CD1c-positive myeloid dendritic cell (primary cell): ENCODE data around the gene C1orf35.
A peak's percentile ranks its signal among the peaks of the same experiment; 100 is the strongest.
"Not testable (repeated sequence)": the region's sequence is repeated elsewhere in the genome, so short reads cannot be mapped to it uniquely, and the experiment has no call there.

Experiments
- DNase-seq: peaks from one replicate; pipeline ENCODE4 v3.0.0-alpha.2; 2016; ENCODE audit errors: extremely low spot score

The C1orf35 gene

GRCh38 chr1:228142155-228142691 lies 39.1 kb upstream of the C1orf35 start:
- DNase-seq: no peak

GRCh38 chr1:228141226-228142044 lies 38.3 kb upstream of the C1orf35 start:
- DNase-seq: no peak

- peak; percentile 9 for DNase-seq
These were observed 37.6 kb upstream of the C1orf35 start for GRCh38 chr1:228140724-228141225.

GRCh38 chr1:228139931-228140723 lies 37.0 kb upstream of the C1orf35 start, which contains the start of gene GUK1:
Gene GUK1, plus strand, starts transcription at chr1:228140279. Its CDS starts 24 bp downstream, at chr1:228140303.
- peak; percentile 100 for DNase-seq

- no peak for DNase-seq
These were observed 36.3 kb upstream of the C1orf35 start for GRCh38 chr1:228139406-228139930.

- no peak for DNase-seq
These were observed 33.8 kb upstream of the C1orf35 start for GRCh38 chr1:228136901-228137300.

- DNase-seq: no peak
These were observed 31.5 kb upstream of the C1orf35 start for GRCh38 chr1:228134591-228134990.

GRCh38 chr1:228131766-228132165 lies 28.6 kb upstream of the C1orf35 start:
- no peak for DNase-seq

- DNase-seq: no peak
These were observed 22.1 kb upstream of the C1orf35 start for GRCh38 chr1:228125185-228125584.

- DNase-seq: no peak
These were observed 20.4 kb upstream of the C1orf35 start for GRCh38 chr1:228123505-228123904.

- DNase-seq: no peak
These were observed 19.9 kb upstream of the C1orf35 start for GRCh38 chr1:228122921-228123441.

GRCh38 chr1:228120857-228121489 lies 17.8 kb upstream of the C1orf35 start:
- peak; percentile 32 for DNase-seq

- no peak for DNase-seq
These were observed 17.2 kb upstream of the C1orf35 start for GRCh38 chr1:228120351-228120750.

- DNase-seq: no peak
These were observed 14.9 kb upstream of the C1orf35 start for GRCh38 chr1:228118040-228118439.

- no peak for DNase-seq
These were observed 14.2 kb upstream of the C1orf35 start for GRCh38 chr1:228117335-228117734.

GRCh38 chr1:228114827-228115226 lies 11.7 kb upstream of the C1orf35 start:
- no peak for DNase-seq

- no peak for DNase-seq
These were observed 9.5 kb upstream of the C1orf35 start for GRCh38 chr1:228112617-228113016.

- no peak for DNase-seq
These were observed 9.0 kb upstream of the C1orf35 start for GRCh38 chr1:228112167-228112566.

GRCh38 chr1:228111315-228111714 lies 8.2 kb upstream of the C1orf35 start:
- DNase-seq: not testable (repeated sequence)

GRCh38 chr1:228110556-228110955 lies 7.4 kb upstream of the C1orf35 start:
- DNase-seq: no peak

GRCh38 chr1:228109962-228110488 lies 6.9 kb upstream of the C1orf35 start:
- DNase-seq: peak; percentile 55
